Muscle layer of colon (tissue), 2 donors: ENCODE results near the gene AKT1S1.
A peak's percentile ranks its signal among the peaks of the same experiment; 100 is the strongest.

Experiments
- H3K27ac ChIP-seq: one replicate; pipeline ENCODE4 v1.7.0; 2013; ENCODE audit warnings: low read depth, mild to moderate bottlenecking, low read length, moderate library complexity
- H3K27me3 ChIP-seq, 2 donors: one replicate each; pipeline ENCODE4 v1.7.0; 2013; ENCODE audit warnings: low read length in 2 of 2, mild to moderate bottlenecking in 2 of 2; ENCODE audit not compliant: insufficient read depth in 2 of 2, control insufficient read depth in 1 of 2
- H3K36me3 ChIP-seq: one replicate; pipeline ENCODE4 v1.7.0; 2013; ENCODE audit warnings: mild to moderate bottlenecking, low read length; ENCODE audit not compliant: insufficient read depth
- H3K4me1 ChIP-seq: one replicate; pipeline ENCODE4 v1.7.0; 2013; ENCODE audit warnings: mild to moderate bottlenecking, low read length; ENCODE audit not compliant: insufficient read depth
- H3K4me3 ChIP-seq, 2 donors: one replicate each; pipeline ENCODE4 v1.7.0; 2013; ENCODE audit warnings: low read length in 2 of 2, low read depth in 1 of 2, mild to moderate bottlenecking in 1 of 2, moderate library complexity in 1 of 2
- H3K9ac ChIP-seq: one replicate; pipeline ENCODE4 v1.7.0; 2013; ENCODE audit warnings: low read length
- H3K9me3 ChIP-seq: one replicate; pipeline ENCODE4 v1.7.0; 2013; ENCODE audit warnings: mild to moderate bottlenecking, low read length
- donor health status: abdominal sarcoma.
- donor health status: Adenocarcinoma of cecum.

AKT1S1 gene

GRCh38 chr19:49853852-49854377 lies 23.2 kb downstream of the AKT1S1 start:
- no peak overlapping the region for H3K4me3 ChIP-seq
- H3K27me3 ChIP-seq = no peaks in the 10 kb centered on the region
- H3K9ac ChIP-seq = no peak overlapping the region
- no peak overlapping the region for H3K27ac ChIP-seq
- peaks cover 14% of the 10 kb centered on the region for H3K36me3 ChIP-seq
- no peaks in the 10 kb centered on the region for H3K9me3 ChIP-seq
- H3K4me1 ChIP-seq = peaks cover 27% of the 10 kb centered on the region

- Histone ChIP-seq H3K4me3 (peak overlapping the region; percentile 53 to 68), H3K4me1 (peaks cover 27% of the 10 kb centered on the region)
Measured at GRCh38 chr19:49852631-49853126, 24.5 kb downstream of the AKT1S1 start.

GRCh38 chr19:49851456-49852259 lies 25.5 kb downstream of the AKT1S1 start:
- H3K27ac ChIP-seq = peak overlapping the region; percentile 95
- peaks cover 27% of the 10 kb centered on the region for H3K4me1 ChIP-seq
- H3K4me3 ChIP-seq = peak overlapping the region; percentile 53 to 70
- H3K9me3 ChIP-seq = no peaks in the 10 kb centered on the region
- H3K27me3 ChIP-seq = no peaks in the 10 kb centered on the region
- peaks cover 6% of the 10 kb centered on the region for H3K36me3 ChIP-seq
- H3K9ac ChIP-seq = no peak overlapping the region

More at GRCh38 chr19:49852631-49853126, 24.5 kb downstream of the AKT1S1 start:
- peaks cover 12% of the 10 kb centered on the region for H3K36me3 ChIP-seq
- no peaks in the 10 kb centered on the region for H3K9me3 ChIP-seq
- H3K27me3 ChIP-seq = no peaks in the 10 kb centered on the region
- H3K27ac ChIP-seq = peak overlapping the region; percentile 49
- no peak overlapping the region for H3K9ac ChIP-seq

- peak within 1 kb of the TSS; percentile 83 for H3K9ac ChIP-seq
- H3K27me3 ChIP-seq = no peaks in the 10 kb centered on the region
- H3K27ac ChIP-seq = peak within 1 kb of the TSS; percentile 95
- peak within 1 kb of the TSS; percentile 66 to 70 for H3K4me3 ChIP-seq
- H3K36me3 ChIP-seq = peaks cover 5% of the 10 kb centered on the region
- H3K9me3 ChIP-seq = no peaks in the 10 kb centered on the region
- H3K4me1 ChIP-seq = peaks cover 27% of the 10 kb centered on the region
Measured at GRCh38 chr19:49850487-49851342, 26.4 kb downstream of the AKT1S1 start, which contains the start of gene PTOV1. TSS of gene PTOV1 (plus strand) at chr19:49851159.

GRCh38 chr19:49850221-49850486 lies 27.0 kb downstream of the AKT1S1 start:
- Histone ChIP-seq H3K9ac (no peak overlapping the region), H3K27ac (peak overlapping the region; percentile 95), H3K36me3 (no peaks in the 10 kb centered on the region), H3K4me1 (peaks cover 27% of the 10 kb centered on the region), H3K9me3 (no peaks in the 10 kb centered on the region), H3K4me3 (peak overlapping the region in 1 of 2 donors; percentile 70), H3K27me3 (no peaks in the 10 kb centered on the region)

GRCh38 chr19:49849433-49850220 lies 27.5 kb downstream of the AKT1S1 start:
- peak overlapping the region; percentile 12 to 70 for H3K4me3 ChIP-seq
- no peaks in the 10 kb centered on the region for H3K36me3 ChIP-seq
- H3K9ac ChIP-seq = no peak overlapping the region
- H3K4me1 ChIP-seq = peaks cover 27% of the 10 kb centered on the region
- H3K27me3 ChIP-seq = no peaks in the 10 kb centered on the region
- H3K27ac ChIP-seq = peak overlapping the region; percentile 95
- H3K9me3 ChIP-seq = no peaks in the 10 kb centered on the region

- Histone ChIP-seq H3K4me1 (peaks cover 27% of the 10 kb centered on the region), H3K4me3 (peak overlapping the region in 1 of 2 donors; percentile 12), H3K27ac (no peak overlapping the region), H3K36me3 (no peaks in the 10 kb centered on the region), H3K9ac (no peak overlapping the region), H3K9me3 (no peaks in the 10 kb centered on the region), H3K27me3 (no peaks in the 10 kb centered on the region)
Measured at GRCh38 chr19:49848938-49849337, 28.2 kb downstream of the AKT1S1 start.

- no peak overlapping the region for H3K4me3 ChIP-seq
- no peaks in the 10 kb centered on the region for H3K27me3 ChIP-seq
- peaks cover 18% of the 10 kb centered on the region for H3K4me1 ChIP-seq
- no peak overlapping the region for H3K27ac ChIP-seq
- H3K9me3 ChIP-seq = no peaks in the 10 kb centered on the region
- no peaks in the 10 kb centered on the region for H3K36me3 ChIP-seq
- H3K9ac ChIP-seq = no peak overlapping the region
Measured at GRCh38 chr19:49847731-49848696, 29.1 kb downstream of the AKT1S1 start.

GRCh38 chr19:49846408-49846807 lies 30.7 kb downstream of the AKT1S1 start:
- no peaks in the 10 kb centered on the region for H3K36me3 ChIP-seq
- H3K9me3 ChIP-seq = no peaks in the 10 kb centered on the region
- H3K4me3 ChIP-seq = no peak overlapping the region
- H3K27ac ChIP-seq = no peak overlapping the region
- H3K27me3 ChIP-seq = no peaks in the 10 kb centered on the region
- no peak overlapping the region for H3K9ac ChIP-seq
- peaks cover 7% of the 10 kb centered on the region for H3K4me1 ChIP-seq

GRCh38 chr19:49845414-49845813 lies 31.7 kb downstream of the AKT1S1 start:
- H3K27me3 ChIP-seq = no peaks in the 10 kb centered on the region
- no peak overlapping the region for H3K27ac ChIP-seq
- no peak overlapping the region for H3K9ac ChIP-seq
- no peaks in the 10 kb centered on the region for H3K9me3 ChIP-seq
- no peak overlapping the region for H3K4me3 ChIP-seq
- no peaks in the 10 kb centered on the region for H3K36me3 ChIP-seq
- peaks cover 7% of the 10 kb centered on the region for H3K4me1 ChIP-seq
